ENCODE measurements around the gene SETD1A.
A peak's percentile ranks its signal among the peaks of the same experiment; 100 is the strongest.
"Not testable (repeated sequence)": the region's sequence is repeated elsewhere in the genome, so short reads cannot be mapped to it uniquely, and the experiment has no call there.

The SETD1A gene

DNA sequence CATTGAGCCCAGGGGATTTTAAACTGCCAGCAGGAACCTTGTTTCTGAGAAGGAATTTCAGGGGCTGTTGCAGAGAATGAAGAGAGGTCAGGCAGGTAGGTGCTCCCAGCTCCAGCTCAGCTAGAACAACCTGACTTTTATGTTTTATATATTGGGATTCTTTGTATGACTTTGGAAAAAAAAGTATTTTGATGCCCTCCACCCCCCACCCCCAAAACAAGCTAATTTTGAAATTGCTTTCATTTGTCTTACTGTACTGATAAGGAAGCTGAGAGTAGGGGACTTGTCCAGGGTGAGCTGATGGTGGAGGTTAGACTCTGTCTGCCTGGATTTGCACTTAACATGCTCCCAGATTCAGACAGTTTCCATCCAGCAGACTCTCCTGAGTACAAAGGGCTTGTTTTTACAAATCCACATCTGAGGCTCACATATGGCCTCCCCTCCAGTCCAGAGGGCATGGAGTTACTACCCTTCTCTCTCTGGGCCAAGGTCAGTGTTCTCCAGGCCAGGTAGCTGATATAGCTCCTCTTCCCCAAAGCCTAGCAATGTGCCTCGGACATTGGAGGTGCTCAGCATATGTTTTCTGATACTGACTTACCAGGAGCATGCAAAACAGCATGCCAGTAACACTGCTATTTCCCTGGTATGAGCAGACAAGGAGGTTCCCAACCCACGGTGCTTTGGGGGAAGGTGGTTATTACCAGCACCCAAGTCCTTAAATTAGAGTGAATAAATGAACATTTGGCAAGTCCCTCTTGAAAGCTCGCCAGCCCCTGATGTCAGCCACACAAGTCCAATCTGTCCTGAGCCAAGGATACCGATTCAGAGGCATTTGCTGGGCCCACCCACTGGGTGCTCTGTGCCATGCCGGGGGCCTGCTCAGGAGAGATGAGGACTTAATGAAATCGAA lies 41.6 kb downstream of the SETD1A start:
- DNase-seq (ENCODE audit: low read depth in 2 of 2), result no peak

DNA sequence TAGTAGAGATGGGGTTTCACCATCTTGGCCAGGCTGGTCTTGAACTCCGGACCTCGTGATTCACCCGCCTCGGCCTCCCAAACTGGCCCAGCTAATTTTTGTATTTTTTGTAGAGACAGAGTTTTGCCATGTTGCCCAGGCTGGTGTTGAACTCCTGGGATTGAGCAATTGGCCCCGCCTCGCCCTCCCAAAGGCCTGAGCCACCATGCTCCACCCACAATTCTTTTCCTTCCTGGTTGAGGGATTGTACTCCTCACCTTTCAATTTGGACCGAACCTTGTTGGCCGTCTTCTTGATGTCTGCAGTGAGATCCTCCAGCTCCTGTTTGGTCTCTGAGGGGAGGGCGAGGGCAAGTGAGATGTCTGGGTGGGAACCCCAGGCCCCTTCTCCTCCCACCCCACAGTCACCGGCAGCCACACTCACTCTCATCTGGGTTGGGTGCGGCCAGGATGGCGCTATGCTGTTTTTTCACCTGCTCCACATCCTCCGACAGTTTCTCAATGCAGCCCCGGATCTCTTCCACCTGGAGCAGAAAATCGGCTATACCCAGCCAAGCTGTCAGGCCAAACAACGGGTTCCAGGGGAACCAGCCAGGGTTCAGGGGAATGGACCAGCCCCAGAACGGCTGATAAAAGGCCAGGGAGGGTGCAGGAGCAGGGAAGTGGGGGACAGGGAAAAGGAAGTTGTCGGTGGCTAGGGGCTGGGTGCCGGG lies 43.3 kb downstream of the SETD1A start:
- no peak for DNase-seq (ENCODE audit: low read depth in 2 of 2)

GRCh38 chr16:31001507-31002249 lies 44.1 kb downstream of the SETD1A start:
- no peak for DNase-seq (ENCODE audit: low read depth in 2 of 2)

GRCh38 chr16:31002250-31002700 lies 44.7 kb downstream of the SETD1A start:
- DNase-seq (ENCODE audit: low read depth in 2 of 2), result no peak

DNA sequence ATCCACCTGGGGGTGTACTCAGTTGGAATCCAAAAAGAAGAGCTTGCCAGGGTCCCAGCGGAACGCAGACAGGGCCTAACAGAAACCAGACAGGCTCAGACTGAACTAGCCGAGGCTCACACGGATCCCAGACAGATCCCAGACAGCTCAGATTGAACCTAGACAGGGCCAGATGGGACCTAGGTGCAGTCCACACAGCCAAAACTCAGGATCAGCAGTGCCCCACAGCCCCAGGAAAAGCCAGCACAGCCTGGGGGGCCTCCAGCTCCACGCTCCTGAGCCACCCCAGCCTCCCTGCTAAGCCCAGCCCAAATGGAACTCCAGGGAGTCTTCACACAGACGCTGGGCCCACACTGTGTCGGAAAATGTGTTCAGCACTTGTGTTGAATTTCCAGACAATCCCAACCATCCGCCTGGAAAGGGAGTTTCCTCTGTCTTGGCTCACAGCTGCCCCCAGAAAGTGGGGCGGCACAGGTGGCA lies 45.3 kb downstream of the SETD1A start:
- DNase-seq (ENCODE audit: low read depth in 2 of 2), result no peak

DNA sequence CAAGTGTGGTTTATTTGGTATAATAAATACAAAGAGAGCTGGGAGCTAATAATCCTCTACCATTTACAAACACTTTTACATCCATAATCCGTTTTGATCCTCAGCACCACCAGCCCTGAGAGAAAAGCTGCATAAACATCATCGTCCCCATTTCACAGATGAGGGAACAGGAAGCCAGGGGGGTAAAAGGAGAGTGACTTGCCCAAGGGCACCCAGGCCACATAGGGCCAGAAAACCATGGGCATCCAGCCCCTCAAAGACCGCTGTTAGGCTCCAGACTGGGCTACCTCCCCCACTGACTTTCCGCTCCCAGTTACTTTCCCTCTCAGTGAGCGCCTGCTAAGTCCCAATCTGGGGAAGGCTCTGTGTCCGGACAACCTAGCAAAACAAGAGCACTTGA lies 46.2 kb downstream of the SETD1A start:
- DNase-seq (ENCODE audit: low read depth in 2 of 2), result no peak

DNA sequence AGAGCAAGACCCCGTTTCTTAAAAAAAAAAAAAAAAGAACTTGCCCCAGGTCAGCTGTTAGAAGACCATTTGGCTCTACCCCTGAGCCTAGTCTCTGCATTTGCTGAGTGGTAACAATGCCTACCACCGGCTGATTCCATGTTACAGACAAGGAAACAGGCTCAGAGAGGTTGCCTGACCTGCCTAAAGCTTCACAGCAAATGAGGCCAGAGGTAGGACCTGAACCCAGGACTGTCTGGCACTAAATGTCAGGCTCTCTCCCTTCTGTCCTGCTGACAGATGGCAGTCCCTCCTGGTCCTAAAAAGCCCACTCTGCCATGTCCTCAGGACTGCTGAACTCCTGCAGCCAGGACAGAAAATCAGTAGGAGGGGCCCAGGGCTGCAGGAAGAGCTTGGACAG lies 47.1 kb downstream of the SETD1A start:
- DNase-seq (ENCODE audit: low read depth in 2 of 2), result no peak

GRCh38 chr16:31005350-31006085 lies 48.0 kb downstream of the SETD1A start:
- no peak for DNase-seq (ENCODE audit: low read depth in 2 of 2)

DNA sequence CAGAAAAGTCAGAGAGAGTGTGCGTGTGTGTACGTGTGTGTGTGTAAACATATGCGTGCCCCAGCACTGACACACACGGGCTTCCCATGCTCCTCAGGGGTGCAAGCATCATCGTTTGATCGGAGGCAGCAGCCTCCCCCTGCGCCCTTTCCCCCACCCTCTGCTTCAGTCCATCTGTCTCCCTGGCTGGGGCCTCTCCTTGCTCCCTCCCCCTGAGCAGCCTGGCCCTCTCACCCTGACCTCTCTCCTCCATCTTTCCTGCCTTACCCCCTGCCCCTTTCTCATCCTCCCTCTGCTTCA lies 48.5 kb downstream of the SETD1A start:
- no peak for DNase-seq (ENCODE audit: low read depth in 2 of 2)

DNA sequence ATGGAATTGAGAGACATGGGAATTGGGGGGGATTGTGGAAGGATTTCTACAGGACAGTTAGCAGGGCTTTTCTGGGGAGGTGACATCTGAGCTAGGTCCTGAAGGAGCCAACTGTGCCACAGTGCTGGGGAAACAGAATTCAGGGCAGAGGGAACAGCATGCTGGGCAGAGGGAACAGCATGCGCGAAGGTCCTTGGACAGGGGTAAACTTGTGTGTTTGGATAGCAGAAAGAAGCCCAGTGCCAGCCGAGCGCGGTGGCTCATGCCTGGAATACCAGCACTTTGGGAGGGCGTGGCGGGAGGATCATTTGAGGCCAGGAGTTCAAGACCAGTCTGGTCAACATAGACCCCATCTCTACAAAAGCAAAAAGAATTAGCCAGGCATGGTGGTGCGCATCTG lies 49.0 kb downstream of the SETD1A start:
- DNase-seq (ENCODE audit: low read depth in 2 of 2), result no peak

- no peak for DNase-seq (ENCODE audit: low read depth in 2 of 2)
Observed at GRCh38 chr16:31007684-31008083, 50.1 kb downstream of the SETD1A start.

DNA sequence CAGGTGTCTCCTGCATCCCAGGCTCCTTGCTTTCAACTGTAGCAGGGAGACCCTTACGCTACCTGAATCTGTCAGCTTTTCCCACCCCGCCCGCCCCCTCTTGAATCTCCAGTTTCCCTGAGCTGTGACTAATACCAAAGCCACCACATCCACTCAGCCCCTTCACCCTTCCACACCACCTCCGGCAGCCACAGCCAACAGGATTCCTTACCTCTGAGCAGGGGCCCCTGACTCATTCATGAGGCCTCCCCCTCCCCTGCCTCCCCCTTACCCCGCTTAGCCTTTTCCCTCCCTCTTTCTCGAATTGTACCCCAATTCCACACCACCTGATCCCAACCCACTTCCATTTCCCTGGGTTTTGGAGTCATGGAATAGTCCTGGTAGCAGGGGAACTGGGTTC lies 50.6 kb downstream of the SETD1A start:
- no peak for DNase-seq (ENCODE audit: low read depth in 2 of 2)

DNA sequence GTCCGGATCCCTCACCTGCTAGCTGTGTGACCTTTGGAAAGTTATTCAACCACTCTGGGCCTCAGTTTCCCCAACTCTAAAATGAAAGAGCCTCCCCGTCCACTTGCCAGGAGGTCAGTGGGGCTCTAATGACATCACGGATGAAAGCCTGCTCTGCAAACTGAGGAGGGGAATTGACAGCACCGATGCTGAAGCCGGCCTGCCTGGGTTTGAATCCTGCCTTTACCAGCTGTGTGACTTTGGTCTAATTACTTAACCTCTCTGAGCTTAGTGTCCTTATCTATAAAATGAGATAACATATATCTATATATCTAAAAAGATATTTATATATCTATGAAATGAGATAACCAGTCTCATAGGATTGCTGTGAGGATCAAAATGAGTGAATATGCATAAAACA lies 51.0 kb downstream of the SETD1A start:
- DNase-seq (ENCODE audit: low read depth in 2 of 2), result no peak

GRCh38 chr16:31009120-31009519 lies 51.6 kb downstream of the SETD1A start:
- DNase-seq (ENCODE audit: low read depth in 2 of 2), result no peak

DNA sequence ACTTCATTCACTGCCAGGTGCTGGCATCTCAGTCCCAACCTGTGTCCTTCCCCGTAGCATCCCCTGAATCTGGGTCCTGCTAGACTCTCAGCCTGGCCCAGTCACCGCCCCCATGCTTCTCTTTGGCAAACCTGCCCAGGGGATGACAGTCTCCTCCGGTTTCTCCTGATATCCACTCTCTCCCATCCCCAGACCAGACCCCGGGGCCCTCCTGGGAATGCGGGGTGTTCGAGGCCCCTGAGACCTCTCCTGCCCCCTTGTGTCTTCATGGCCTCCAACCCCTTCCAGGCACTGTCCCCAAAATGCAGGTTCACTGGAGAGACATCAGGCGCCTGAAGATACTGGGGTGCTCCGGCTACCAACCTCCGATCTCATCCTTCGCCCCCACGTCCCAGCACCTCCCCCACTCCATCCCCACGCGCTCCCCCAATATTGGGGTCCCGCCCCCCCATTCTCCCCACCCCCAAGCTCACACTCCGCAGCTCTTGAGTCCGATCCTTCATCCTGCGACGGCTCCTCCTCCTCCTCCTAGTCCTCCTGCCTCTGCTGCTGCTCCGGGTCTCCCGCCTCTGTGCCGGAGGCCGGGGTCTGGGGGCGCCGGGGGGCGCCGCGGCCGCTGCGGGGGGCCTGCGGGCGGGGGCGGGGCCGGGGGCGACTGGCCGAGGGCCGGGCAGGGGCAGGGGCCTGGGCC lies 52.5 kb downstream of the SETD1A start:
- no peak for DNase-seq (ENCODE audit: low read depth in 2 of 2)

GRCh38 chr16:31010585-31011325 lies 53.2 kb downstream of the SETD1A start, which contains the start of gene STX1B:
Gene STX1B, minus strand, starts transcription at chr16:31010638. Its CDS starts 242 bp downstream, at chr16:31010396.
- peak; percentile 17 to 24 for DNase-seq (ENCODE audit: low read depth in 2 of 2)

- not testable (repeated sequence) for DNase-seq (ENCODE audit: low read depth in 2 of 2)
Observed at GRCh38 chr16:31011815-31012214, 54.3 kb downstream of the SETD1A start.

DNA sequence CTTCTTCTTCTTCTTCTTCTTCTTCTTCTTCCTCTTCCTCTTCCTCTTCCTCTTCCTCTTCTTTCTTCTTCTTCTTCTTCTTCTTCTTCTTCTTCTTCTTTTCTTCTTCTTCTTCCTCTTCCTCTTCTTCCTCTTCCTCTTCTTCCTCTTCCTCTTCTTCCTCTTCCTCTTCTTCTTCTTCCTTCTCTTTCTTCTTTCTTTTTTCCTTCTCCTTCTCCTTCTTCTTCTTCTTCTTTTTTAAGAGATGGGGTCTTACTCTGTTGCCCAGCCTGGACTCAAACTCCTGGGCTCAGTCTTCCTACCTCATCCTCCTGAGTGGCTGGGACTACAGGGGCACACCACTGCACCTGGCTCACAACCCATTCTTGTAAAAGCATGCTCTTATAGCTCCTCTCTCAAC lies 55.7 kb downstream of the SETD1A start:
- not testable (repeated sequence) for DNase-seq (ENCODE audit: low read depth in 2 of 2)

- DNase-seq (ENCODE audit: low read depth in 2 of 2), result no peak
Observed at GRCh38 chr16:31016018-31016417, 58.5 kb downstream of the SETD1A start.

- not testable (repeated sequence) for DNase-seq (ENCODE audit: low read depth in 2 of 2)
Observed at GRCh38 chr16:31017756-31018155, 60.2 kb downstream of the SETD1A start.
